Medulla oblongata (tissue), 1 donor: ENCODE data around the gene MECP2.
A peak's percentile ranks its signal among the peaks of the same experiment; 100 is the strongest.

ENCODE experiments used
- DNase-seq: peaks from one replicate; pipeline ENCODE4 v3.0.0-alpha.2; 2015; ENCODE audit errors: extremely low spot score

Gene MECP2

GRCh38 chrX:154061801-154062200, 35.7 kb downstream of the MECP2 start:
- DNase-seq = no peak

GRCh38 chrX:154059729-154060245, 37.7 kb downstream of the MECP2 start:
- DNase-seq = no peak

DNA sequence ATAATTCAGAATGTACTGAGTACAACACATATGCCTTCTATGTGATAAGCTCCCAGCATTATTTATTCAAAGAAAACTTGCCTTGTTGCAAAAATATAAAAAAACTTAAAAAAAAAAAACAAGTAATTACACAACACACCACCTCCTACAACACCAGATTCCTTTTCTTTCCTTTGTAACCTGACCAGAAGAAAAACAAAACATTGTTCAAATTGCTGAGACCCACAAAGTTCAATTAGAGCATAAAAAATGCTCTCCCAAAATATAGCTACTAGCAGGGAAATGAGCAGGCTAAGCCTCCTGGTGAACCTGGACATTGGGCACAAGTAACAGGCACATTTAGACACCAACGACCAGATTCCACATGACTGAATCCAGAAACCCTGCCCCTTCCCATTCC, 38.3 kb downstream of the MECP2 start:
- DNase-seq = no peak

DNA sequence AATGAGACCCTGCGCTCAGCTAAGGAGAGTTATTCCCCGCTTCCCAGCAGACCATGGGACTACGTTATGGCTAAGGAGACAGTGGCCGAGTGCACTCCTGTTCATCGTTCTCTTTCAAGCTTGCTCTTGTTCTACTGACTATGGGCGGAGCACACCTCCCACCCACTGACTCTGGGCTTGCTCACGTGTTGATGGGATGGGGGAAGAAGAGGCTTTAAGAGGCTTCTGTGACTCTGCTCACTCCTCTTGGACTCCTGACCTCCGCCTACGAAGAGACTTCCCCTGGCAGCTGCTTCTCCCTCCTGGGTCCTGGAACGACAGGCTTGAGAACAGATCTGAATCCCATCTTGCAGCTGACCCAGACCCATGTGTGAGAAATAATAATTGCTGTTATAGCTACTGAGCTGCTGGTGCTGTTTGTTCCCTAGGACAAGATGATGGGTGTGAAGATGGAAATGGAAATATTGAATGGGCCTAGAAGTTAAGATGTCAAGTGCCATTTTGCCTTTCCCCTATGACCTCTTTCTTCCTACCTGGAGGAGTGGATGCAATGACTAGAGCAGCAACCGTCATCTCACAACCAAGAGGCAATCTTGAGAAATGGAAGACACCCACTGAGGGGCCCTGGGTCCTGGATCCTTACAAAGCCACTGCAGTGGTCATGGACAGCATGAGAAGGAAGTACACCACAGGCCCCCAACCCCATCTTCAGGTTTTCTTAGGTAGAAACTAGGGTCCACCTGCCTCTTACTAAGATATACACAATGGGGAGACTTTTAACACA, 39.1 kb downstream of the MECP2 start:
- no peak for DNase-seq

DNA sequence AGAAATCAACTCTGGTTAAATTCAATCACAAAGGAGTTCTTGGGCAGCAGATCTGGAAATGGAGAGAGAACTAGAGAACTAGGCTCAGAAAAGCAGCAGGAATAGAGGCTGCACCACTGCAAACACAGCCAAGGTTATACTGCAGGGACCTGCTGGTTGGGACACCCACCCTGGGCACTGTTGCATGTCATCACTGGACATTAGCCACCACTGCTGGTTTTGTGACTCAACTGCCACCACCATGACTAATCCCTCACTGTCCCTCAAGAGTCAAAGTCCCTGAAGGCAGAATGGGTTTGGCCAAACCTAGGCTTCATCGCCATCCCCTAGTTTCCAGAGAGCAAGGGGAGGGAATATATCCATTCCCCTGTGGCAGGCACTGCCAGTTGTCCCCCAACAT, 39.7 kb downstream of the MECP2 start:
- DNase-seq = no peak

GRCh38 chrX:154056770-154057241, 40.7 kb downstream of the MECP2 start:
- no peak for DNase-seq

DNA sequence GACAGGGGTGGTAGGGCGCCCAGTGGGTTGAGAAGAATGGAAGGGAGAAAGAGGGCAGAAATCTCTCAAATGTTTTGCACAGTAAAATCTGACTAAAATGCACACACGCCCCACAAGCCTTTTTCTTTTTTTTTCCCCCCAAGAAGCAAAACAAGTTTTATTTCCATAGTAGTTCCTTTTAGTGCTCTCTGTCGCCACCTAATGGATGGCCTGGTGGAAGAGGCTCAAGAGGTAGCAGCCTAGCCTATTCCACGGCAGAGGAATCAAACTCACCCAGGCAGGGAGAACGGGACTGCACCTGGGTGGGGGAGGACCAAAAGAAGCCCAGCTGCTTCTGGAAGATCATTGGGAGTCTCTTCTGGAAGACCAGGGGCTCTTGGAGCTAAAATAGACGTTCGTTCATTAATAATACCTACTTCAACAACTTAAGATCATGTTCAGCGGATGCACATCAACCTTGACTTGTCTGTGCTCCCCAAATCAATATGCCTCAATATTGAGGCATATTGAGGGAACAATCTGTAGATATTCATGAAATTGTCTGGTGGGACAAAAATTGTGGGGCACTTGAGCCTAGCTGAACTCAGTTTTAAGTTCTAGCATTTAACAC, 46.2 kb downstream of the MECP2 start:
- peak; percentile 77 for DNase-seq

DNA sequence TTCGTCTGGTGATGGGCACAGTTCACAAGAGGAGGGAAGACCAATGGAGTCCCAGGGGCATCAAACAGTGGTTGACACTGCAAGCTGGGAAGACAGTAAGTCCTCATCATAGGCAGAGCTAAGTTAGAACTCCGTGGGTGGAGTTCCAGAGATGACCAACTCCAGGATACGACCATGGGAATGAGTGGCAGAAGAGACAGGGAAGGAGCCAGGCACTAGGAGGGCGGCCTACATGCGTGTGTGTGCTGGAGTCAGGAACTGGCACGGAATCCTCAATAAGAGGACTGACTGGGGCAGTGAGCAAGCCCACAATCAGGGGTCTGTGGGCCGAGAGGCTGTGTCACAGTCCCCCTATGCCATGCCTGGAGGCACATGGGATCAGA, 47.4 kb downstream of the MECP2 start:
- DNase-seq = no peak

GRCh38 chrX:154049209-154050112, 48.1 kb downstream of the MECP2 start:
- no peak for DNase-seq

- no peak for DNase-seq
Observed at GRCh38 chrX:154048398-154048797, 49.1 kb downstream of the MECP2 start.

DNA sequence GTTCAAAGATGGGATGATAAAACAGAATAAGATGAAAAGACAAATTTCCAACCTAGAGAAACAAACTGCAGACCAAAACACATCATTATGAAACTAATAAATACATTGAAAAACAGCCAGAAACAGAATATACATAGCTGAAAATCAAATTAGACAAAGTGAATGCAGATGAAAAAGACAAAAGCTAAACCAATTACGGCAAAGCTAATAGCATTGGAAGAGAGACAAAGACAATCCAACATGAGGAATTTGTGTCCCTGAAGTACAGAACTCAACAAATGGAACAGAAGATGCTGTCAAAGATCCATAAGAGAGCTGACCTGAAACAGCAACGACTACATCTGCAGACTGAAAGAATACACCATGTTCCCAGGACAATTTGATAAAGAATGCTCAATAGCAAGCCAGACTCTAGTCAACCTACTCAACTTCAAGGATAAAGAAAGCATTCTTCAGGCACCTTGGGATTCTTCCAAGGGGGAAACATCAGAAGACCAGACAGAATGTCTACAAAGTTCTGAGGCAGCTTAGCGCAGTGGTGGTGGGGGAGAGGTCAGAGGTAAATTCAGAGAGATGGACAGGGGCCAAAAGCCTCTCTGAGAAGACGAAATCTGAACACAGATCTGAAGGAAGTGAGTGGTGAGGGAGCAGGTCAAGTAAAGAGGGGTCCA, 50.4 kb downstream of the MECP2 start:
- DNase-seq = no peak

GRCh38 chrX:154046031-154046781, 51.3 kb downstream of the MECP2 start:
- peak; percentile 48 for DNase-seq

DNA sequence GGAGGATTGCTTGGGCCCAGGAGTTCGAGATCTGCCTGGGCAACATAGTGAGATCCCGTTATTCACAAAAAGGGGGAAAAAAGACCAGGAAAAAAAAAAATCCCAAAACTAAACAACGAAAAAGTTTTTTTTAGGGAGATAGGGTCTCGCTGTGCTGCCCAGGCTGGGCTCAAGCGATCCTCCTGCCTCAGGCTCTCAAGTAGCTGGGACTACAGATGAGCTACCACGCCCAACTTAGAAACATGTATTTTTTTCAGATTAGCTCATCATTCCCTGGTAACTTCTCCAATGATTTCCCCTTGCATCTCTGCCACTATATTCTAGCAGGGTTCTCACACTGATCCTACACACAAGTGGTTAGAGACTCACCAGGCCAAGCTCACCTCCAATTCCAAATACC, 53.4 kb downstream of the MECP2 start:
- no peak for DNase-seq

GRCh38 chrX:154043003-154043763, 54.3 kb downstream of the MECP2 start:
- DNase-seq = no peak

- DNase-seq = no peak
Observed at GRCh38 chrX:154040863-154041262, 56.7 kb downstream of the MECP2 start.

DNA sequence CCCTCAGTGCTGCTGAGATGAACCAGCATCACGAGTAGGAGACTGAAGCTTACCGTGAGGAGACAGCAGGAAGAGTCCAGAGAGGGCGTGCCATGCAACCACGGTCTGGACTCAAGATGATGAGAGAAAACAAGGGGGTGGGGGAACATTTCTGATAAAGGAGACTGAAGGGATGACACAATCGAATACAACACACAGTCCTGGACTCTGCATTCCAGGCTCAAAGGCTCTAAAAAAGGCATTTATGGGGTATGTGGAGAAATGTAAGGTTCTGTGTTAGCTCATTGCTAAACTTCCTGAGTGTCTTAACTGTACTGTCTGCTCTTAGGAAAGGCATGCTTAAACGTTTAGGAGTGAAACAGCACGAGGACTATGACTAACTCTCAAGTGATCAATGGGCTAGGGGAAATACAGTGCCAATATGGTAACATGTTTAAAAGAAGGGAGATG, 57.2 kb downstream of the MECP2 start:
- no peak for DNase-seq

DNA sequence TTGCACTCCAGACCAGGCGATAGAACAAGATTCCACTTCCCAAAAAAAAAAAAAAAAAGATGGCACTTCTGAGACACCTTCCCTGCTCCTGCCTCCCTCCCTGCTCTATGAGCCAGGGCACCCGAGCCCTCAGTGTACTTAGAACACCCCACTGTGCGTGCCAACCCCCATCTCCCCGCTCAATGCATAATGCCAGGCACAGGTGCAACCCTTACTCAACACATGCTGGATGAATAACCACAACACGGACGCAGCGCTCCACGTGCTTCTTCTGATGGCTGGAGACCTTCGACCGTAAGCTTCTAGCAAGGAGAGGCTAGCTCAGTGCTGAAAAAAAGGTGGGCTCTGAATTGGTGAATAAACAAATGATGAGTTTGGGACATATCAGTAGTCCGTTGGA, 57.9 kb downstream of the MECP2 start:
- DNase-seq = no peak

GRCh38 chrX:154038656-154039055, 58.9 kb downstream of the MECP2 start:
- no peak for DNase-seq

- DNase-seq = no peak
Observed at GRCh38 chrX:154037754-154038153, 59.8 kb downstream of the MECP2 start.

- DNase-seq = no peak
Observed at GRCh38 chrX:154036513-154036912, 61.0 kb downstream of the MECP2 start.
